HL-60 (cell line): ENCODE measurements around the gene ZNF681.
"Not testable (repeated sequence)": the region's sequence is repeated elsewhere in the genome, so short reads cannot be mapped to it uniquely, and the experiment has no call there.

ENCODE experiments used
- DNase-seq, 2 experiments: peaks; one replicate each; pipeline ENCODE4 v3.0.0-alpha.2; 2010 to 2020; ENCODE audit warnings: low read depth in 1 of 2, low spot score in 1 of 2
- H3K27ac ChIP-seq: fragments of 250-450 bp; sonication (Bioruptor Pico); replicated peaks from 2 replicates; pipeline ENCODE4 v1.5.1; 2020; ENCODE audit warnings: mild to moderate bottlenecking, moderate library complexity
- H3K27me3 ChIP-seq: fragments of 250-450 bp; sonication (Bioruptor Pico); 2 replicates; pipeline ENCODE4 v1.5.1; 2021; ENCODE audit warnings: mild to moderate bottlenecking, moderate library complexity; ENCODE audit not compliant: insufficient read depth, poor library complexity, severe bottlenecking
- H3K4me3 ChIP-seq: replicated peaks from 2 replicates; pipeline ENCODE4 v1.5.1; 2011; ENCODE audit warnings: mild to moderate bottlenecking, control low read depth, low read length; ENCODE audit not compliant: insufficient read depth
- GABPA ChIP-seq: IDR thresholded peaks from 2 replicates; pipeline ENCODE4 v1.6.1; 2012; ENCODE audit warnings: low read depth
- POLR2AphosphoS5 ChIP-seq: IDR thresholded peaks from 2 replicates; pipeline ENCODE4 v1.6.1; 2012; ENCODE audit warnings: low read depth
- SPI1 ChIP-seq: IDR thresholded peaks from 2 replicates; pipeline ENCODE4 v1.6.1; 2012; ENCODE audit warnings: low read depth, mild to moderate bottlenecking, borderline replicate concordance
- TF ChIP-seq, protein P1 (sequence below): IDR thresholded peaks from one replicate; pipeline ENCODE4 v1.5.1; 2011; ENCODE audit warnings: low read length, control low read depth, inconsistent platforms; ENCODE audit not compliant: insufficient read depth
- TF ChIP-seq, protein P2 (sequence below): IDR thresholded peaks from 2 replicates; pipeline ENCODE4 v1.6.1; 2012; ENCODE audit warnings: low read depth; ENCODE audit not compliant: insufficient replicate concordance

ZNF681 gene

DNA sequence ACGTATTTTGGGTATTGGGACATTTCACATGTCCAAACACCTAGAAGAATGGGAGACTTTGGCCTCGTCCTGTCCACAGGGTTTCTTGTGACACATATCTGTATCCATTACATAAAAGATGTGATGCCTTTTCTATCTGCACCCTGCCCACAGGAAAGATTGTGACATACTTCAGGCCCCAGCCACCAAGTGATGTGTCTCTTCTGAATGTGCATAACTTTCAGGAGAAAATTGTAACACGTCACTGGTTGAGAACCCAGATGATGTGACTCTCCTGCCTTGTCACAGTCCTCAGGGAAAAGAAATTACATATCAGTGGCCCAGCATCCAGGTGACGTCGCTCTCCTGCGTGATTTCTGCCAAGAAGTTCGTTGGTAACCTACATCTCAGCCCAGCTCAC is 21.0 kb upstream of the ZNF681 start:
- DNase-seq, result no peak
- TF ChIP-seq POLR2AphosphoS5, result no peak
- no peak for TF ChIP-seq SPI1
- TF ChIP-seq, protein P1, sequence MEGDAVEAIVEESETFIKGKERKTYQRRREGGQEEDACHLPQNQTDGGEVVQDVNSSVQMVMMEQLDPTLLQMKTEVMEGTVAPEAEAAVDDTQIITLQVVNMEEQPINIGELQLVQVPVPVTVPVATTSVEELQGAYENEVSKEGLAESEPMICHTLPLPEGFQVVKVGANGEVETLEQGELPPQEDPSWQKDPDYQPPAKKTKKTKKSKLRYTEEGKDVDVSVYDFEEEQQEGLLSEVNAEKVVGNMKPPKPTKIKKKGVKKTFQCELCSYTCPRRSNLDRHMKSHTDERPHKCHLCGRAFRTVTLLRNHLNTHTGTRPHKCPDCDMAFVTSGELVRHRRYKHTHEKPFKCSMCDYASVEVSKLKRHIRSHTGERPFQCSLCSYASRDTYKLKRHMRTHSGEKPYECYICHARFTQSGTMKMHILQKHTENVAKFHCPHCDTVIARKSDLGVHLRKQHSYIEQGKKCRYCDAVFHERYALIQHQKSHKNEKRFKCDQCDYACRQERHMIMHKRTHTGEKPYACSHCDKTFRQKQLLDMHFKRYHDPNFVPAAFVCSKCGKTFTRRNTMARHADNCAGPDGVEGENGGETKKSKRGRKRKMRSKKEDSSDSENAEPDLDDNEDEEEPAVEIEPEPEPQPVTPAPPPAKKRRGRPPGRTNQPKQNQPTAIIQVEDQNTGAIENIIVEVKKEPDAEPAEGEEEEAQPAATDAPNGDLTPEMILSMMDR, result no peak
- TF ChIP-seq, protein P2, sequence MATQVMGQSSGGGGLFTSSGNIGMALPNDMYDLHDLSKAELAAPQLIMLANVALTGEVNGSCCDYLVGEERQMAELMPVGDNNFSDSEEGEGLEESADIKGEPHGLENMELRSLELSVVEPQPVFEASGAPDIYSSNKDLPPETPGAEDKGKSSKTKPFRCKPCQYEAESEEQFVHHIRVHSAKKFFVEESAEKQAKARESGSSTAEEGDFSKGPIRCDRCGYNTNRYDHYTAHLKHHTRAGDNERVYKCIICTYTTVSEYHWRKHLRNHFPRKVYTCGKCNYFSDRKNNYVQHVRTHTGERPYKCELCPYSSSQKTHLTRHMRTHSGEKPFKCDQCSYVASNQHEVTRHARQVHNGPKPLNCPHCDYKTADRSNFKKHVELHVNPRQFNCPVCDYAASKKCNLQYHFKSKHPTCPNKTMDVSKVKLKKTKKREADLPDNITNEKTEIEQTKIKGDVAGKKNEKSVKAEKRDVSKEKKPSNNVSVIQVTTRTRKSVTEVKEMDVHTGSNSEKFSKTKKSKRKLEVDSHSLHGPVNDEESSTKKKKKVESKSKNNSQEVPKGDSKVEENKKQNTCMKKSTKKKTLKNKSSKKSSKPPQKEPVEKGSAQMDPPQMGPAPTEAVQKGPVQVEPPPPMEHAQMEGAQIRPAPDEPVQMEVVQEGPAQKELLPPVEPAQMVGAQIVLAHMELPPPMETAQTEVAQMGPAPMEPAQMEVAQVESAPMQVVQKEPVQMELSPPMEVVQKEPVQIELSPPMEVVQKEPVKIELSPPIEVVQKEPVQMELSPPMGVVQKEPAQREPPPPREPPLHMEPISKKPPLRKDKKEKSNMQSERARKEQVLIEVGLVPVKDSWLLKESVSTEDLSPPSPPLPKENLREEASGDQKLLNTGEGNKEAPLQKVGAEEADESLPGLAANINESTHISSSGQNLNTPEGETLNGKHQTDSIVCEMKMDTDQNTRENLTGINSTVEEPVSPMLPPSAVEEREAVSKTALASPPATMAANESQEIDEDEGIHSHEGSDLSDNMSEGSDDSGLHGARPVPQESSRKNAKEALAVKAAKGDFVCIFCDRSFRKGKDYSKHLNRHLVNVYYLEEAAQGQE, result no peak
- no peak for TF ChIP-seq GABPA
- Histone ChIP-seq H3K27ac (no peak overlapping the region), H3K4me3 (no peak overlapping the region), H3K27me3 (no peaks in the 10 kb centered on the region)

DNA sequence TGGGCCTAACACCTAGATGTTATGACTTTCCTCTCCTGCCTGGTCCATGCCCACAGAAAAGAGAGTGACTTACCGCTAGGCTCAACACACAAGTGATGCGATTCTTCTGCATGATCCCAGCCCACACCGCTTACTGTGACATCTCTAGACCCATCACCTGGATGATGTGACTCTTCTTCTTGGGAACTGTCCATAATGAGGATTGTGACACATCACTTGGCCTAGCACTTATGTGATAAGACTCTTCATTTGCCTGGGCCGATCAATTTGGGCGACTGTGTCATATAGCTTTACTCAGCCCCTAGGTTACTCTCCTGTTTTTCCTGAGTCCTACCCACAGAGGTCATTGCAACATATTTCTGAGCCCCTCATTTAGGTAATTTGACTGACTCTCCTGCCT is 19.9 kb upstream of the ZNF681 start:
- H3K27me3 ChIP-seq, result no peaks in the 10 kb centered on the region
- no peak overlapping the region for H3K27ac ChIP-seq
- no peak for DNase-seq
- no peak overlapping the region for H3K4me3 ChIP-seq
- TF ChIP-seq, protein P1, result no peak
- TF ChIP-seq, protein P2, result no peak
- no peak for TF ChIP-seq GABPA
- TF ChIP-seq SPI1, result no peak
- TF ChIP-seq POLR2AphosphoS5, result no peak

DNA sequence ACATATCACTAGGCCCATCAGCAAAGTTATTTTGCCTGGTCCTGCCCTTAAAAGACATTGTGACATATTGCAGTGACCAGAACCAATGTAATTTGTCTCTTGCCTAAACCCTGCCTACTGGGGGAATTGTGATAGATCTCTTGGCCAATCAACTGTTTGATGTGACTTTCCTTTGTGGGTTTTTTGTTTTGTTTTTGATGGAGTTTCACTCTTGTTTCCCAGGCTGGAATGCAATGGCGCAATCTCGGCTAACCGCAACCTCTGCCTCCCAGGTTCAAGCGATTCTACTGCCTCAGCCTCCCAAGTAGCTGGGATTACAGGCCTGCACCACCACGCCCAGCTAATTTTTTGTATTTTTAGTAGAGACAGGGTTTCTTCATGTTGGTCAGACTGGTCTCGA is 19.3 kb upstream of the ZNF681 start:
- H3K4me3 ChIP-seq, DNase-seq, H3K27ac ChIP-seq, H3K27me3 ChIP-seq: not testable (repeated sequence)

DNA sequence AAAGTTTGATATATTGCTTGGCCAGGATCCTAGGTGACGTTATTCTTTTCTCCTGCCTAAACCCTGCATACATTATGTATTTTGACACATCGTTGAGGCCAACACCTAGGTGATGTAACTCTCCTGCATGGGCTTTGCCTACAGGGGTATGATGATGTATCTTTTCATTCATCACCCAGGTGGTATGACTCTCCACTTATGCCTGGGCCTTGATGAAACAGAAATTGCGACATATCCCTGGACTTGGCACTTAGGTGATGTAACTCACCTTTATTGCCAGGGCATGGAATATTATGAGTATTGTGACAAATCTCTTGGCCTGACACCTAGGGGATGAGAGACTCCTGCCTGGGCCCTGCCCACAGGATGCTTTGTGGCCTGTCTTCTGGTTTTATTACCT is 18.5 kb upstream of the ZNF681 start:
- H3K4me3 ChIP-seq, result no peak overlapping the region
- H3K27ac ChIP-seq, result no peak overlapping the region
- TF ChIP-seq, protein P2, result no peak
- TF ChIP-seq GABPA, result no peak
- no peak for TF ChIP-seq SPI1
- TF ChIP-seq POLR2AphosphoS5, result no peak
- TF ChIP-seq, protein P1, result no peak
- DNase-seq, result no peak
- H3K27me3 ChIP-seq, result no peaks in the 10 kb centered on the region
